HL-60 (cell line): ENCODE data around the gene IFITM10.
A peak's percentile ranks its signal among the peaks of the same experiment; 100 is the strongest.

ENCODE experiments used
- DNase-seq, 2 experiments: peaks; one replicate each; pipeline ENCODE4 v3.0.0-alpha.2; 2010 to 2020; ENCODE audit warnings: low read depth in 1 of 2, low spot score in 1 of 2
- H3K27ac ChIP-seq: fragments of 250-450 bp; sonication (Bioruptor Pico); replicated peaks from 2 replicates; pipeline ENCODE4 v1.5.1; 2020; ENCODE audit warnings: mild to moderate bottlenecking, moderate library complexity
- H3K27me3 ChIP-seq: fragments of 250-450 bp; sonication (Bioruptor Pico); 2 replicates; pipeline ENCODE4 v1.5.1; 2021; ENCODE audit warnings: mild to moderate bottlenecking, moderate library complexity; ENCODE audit not compliant: insufficient read depth, poor library complexity, severe bottlenecking
- H3K4me3 ChIP-seq: replicated peaks from 2 replicates; pipeline ENCODE4 v1.5.1; 2011; ENCODE audit warnings: mild to moderate bottlenecking, control low read depth, low read length; ENCODE audit not compliant: insufficient read depth
- GABPA ChIP-seq: IDR thresholded peaks from 2 replicates; pipeline ENCODE4 v1.6.1; 2012; ENCODE audit warnings: low read depth
- POLR2AphosphoS5 ChIP-seq: IDR thresholded peaks from 2 replicates; pipeline ENCODE4 v1.6.1; 2012; ENCODE audit warnings: low read depth
- SPI1 ChIP-seq: IDR thresholded peaks from 2 replicates; pipeline ENCODE4 v1.6.1; 2012; ENCODE audit warnings: low read depth, mild to moderate bottlenecking, borderline replicate concordance
- TF ChIP-seq, protein P1 (sequence below): IDR thresholded peaks from 2 replicates; pipeline ENCODE4 v1.6.1; 2012; ENCODE audit warnings: low read depth; ENCODE audit not compliant: insufficient replicate concordance
- TF ChIP-seq, protein P2 (sequence below): IDR thresholded peaks from one replicate; pipeline ENCODE4 v1.5.1; 2011; ENCODE audit warnings: low read length, control low read depth, inconsistent platforms; ENCODE audit not compliant: insufficient read depth

The IFITM10 gene

DNA sequence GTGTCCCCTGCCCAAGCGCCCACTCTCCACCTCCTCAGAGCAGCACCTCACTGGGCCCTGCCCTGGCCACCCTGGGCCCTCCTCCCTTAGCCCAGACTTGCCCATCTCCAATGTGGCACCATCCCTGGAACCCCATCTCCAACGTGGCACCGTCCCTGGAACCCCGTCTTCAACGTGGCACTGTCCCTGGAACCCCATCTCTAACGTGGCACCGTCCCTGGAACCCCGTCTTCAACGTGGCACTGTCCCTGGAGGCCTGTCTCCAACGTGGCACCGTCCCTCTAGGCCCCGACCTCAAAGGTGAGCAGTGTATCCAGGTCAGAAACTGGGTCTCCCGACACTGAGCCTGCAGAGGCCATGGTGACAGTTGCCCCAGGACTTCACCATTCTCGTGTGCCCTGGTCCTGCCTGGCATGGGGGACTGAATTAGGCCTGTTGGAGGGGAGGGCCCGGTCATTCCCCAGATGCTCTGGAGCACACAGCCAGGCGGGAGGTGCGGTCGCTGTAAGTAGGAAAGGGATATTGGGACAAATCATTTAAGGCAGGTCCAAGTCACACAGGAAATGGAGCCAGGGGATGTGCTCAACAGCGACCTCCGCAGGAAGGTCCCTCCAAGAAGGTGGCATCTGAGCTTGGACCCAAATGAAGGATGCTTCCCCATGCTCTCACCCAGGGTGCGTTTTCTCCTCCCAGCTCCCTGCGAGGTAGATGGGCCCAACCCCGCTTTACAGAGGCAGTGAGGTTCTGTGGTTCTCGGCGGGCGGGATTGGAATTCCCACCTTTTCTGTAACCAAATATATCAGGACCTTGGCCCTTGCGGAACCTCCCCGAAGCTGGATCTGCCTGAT is 15.7 kb upstream of the IFITM10 start:
- DNase-seq: no peak

DNA sequence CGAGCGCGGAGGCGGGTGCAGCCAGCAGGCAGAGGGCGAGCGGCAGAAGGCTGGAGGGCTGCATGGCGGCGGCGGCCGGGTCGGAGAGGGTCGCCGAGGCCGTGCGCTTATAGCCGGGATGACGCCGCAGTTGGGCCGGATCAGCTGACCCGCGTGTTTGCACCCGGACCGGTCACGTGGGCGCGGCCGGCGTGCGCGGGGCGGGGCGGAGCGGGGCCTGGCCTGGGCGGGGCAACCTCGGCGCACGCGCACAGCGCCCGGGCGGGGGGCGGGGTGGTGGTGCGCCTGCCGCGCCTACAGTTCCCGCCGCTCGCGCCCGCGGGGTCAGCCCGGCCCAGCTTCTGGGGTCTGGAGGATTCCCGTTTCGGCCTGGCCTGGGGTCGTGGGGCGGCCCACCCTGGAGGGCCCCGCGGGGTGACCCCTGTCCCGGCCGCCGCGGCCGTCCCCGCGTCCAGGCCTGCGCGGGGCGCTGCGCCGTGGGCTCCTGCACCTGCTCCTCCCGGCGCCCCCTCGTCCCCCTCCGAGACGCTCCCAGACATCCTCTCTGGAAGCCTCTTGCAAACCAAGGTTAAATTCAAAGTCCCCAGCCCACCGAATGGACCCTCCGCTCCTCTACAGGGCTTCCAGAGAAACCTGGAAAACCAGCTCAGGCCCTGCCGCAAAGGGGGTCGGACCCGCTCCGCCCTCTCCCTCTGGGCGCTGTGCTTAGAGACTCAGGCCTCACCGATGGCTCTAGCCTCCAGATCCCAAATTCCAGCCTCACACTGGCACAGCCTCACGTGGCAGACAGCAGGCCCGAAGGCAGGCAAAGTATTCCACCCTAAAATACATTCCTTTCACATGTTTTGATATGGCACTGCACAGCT is 13.6 kb upstream of the IFITM10 start, which contains the start of gene CTSD:
CTSD (minus strand) TSS at position 132 of the 866 bp plus-strand sequence; CDS start at position 64, 68 bp downstream.
- TF ChIP-seq, protein P1, sequence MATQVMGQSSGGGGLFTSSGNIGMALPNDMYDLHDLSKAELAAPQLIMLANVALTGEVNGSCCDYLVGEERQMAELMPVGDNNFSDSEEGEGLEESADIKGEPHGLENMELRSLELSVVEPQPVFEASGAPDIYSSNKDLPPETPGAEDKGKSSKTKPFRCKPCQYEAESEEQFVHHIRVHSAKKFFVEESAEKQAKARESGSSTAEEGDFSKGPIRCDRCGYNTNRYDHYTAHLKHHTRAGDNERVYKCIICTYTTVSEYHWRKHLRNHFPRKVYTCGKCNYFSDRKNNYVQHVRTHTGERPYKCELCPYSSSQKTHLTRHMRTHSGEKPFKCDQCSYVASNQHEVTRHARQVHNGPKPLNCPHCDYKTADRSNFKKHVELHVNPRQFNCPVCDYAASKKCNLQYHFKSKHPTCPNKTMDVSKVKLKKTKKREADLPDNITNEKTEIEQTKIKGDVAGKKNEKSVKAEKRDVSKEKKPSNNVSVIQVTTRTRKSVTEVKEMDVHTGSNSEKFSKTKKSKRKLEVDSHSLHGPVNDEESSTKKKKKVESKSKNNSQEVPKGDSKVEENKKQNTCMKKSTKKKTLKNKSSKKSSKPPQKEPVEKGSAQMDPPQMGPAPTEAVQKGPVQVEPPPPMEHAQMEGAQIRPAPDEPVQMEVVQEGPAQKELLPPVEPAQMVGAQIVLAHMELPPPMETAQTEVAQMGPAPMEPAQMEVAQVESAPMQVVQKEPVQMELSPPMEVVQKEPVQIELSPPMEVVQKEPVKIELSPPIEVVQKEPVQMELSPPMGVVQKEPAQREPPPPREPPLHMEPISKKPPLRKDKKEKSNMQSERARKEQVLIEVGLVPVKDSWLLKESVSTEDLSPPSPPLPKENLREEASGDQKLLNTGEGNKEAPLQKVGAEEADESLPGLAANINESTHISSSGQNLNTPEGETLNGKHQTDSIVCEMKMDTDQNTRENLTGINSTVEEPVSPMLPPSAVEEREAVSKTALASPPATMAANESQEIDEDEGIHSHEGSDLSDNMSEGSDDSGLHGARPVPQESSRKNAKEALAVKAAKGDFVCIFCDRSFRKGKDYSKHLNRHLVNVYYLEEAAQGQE: no peak
- TF ChIP-seq POLR2AphosphoS5 (0 out of 2 replicates have a peak, but pooled peaks have one; percentile 22), SPI1 (no peak), GABPA (no peak)
- TF ChIP-seq, protein P2, sequence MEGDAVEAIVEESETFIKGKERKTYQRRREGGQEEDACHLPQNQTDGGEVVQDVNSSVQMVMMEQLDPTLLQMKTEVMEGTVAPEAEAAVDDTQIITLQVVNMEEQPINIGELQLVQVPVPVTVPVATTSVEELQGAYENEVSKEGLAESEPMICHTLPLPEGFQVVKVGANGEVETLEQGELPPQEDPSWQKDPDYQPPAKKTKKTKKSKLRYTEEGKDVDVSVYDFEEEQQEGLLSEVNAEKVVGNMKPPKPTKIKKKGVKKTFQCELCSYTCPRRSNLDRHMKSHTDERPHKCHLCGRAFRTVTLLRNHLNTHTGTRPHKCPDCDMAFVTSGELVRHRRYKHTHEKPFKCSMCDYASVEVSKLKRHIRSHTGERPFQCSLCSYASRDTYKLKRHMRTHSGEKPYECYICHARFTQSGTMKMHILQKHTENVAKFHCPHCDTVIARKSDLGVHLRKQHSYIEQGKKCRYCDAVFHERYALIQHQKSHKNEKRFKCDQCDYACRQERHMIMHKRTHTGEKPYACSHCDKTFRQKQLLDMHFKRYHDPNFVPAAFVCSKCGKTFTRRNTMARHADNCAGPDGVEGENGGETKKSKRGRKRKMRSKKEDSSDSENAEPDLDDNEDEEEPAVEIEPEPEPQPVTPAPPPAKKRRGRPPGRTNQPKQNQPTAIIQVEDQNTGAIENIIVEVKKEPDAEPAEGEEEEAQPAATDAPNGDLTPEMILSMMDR: no peak
- H3K27me3 ChIP-seq: no peaks in the 10 kb centered on the region
- H3K27ac ChIP-seq: peak within 1 kb of the TSS; percentile 79
- H3K4me3 ChIP-seq: peak within 1 kb of the TSS; percentile 92
- DNase-seq: peak; percentile 82 to 85

More for the DNA sequence above, 15.7 kb upstream of the IFITM10 start:
- Histone ChIP-seq H3K27me3 (no peaks in the 10 kb centered on the region), H3K27ac (no peak overlapping the region), H3K4me3 (no peak overlapping the region)
- TF ChIP-seq, protein P1: no peak
- TF ChIP-seq, protein P2: no peak
- no peak for TF ChIP-seq SPI1
- TF ChIP-seq POLR2AphosphoS5: no peak
- TF ChIP-seq GABPA: no peak

DNA sequence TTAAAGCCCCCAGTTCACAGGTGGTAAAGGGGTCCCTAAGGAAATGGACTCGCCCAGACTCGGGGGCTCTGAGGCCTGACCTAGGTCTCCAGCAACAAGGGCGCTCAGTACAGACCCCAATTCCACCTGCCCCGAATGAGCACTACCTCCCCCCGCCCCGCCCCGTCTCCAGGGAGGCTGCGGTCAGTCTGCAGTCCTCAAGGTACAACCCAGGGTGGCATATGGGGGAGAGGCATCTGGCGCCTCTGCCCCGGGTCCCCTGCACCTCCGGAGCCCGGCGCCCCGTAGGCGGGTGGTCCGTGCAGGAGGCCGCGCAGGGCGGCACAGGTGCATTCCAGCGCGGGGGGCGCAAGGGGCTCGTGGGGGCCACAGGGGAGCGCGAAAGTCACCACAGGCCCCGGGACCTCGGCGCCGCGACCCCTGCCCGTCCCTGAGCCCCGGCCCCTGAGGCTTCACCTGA is 13.0 kb upstream of the IFITM10 start:
- Histone ChIP-seq H3K27ac (peak overlapping the region; percentile 79), H3K4me3 (peak overlapping the region; percentile 92), H3K27me3 (no peaks in the 10 kb centered on the region)
- DNase-seq: no peak
- TF ChIP-seq, protein P2: no peak
- TF ChIP-seq POLR2AphosphoS5 (no peak), GABPA (no peak), SPI1 (no peak)
- TF ChIP-seq, protein P1: no peak
